IMR-90 (cell line): Measurements from ENCODE around the gene TK2. TPM values are rescaled to one million over a fixed set of nuclear protein-coding genes. Genes with fewer than 3 reads are reported as not detected.
"Not testable (repeated sequence)": the region's sequence is repeated elsewhere in the genome, so short reads cannot be mapped to it uniquely, and the experiment has no call there.

ENCODE experiments used
- ATAC-seq: fragments of 200-7000 bp; cut with Tn5 transposase; 2 replicates; pipeline ENCODE4 v1.9.1; 2020; ENCODE audit warnings: low read depth, mild to moderate bottlenecking, moderate library complexity
- BruUV-seq: library from RNA; stranded (reverse); fragments of 400-500 nt; replicated peaks from 2 replicates; lab custom pipeline; 2021; lab: Mats Ljungman, UMichigan
- CTCF ChIA-PET: fragments of 300-600 bp; formaldehyde crosslinking; extraction: SDS; loops from one replicate; lab custom pipeline; 2021; ENCODE audit warnings: antibody characterized with exemption; lab: Yijun Ruan, JAX
- POLR2A ChIA-PET: fragments of 300-600 bp; sonication (Branson Sonifier 250); formaldehyde crosslinking; loops from one replicate; lab custom pipeline; 2022; ENCODE audit warnings: antibody characterized with exemption; ENCODE audit not compliant: unreplicated experiment; lab: Charles Lee
- DNase-seq: peaks from one replicate; pipeline ENCODE4 v3.0.0; 2013
- H2AFZ ChIP-seq: replicated peaks from 2 replicates; pipeline ENCODE3; 2013; ENCODE audit warnings: low read length, mild to moderate bottlenecking; ENCODE audit not compliant: poor library complexity
- H2AK5ac ChIP-seq: 2 replicates; pipeline ENCODE4 v1.6.1; 2013; ENCODE audit warnings: low read depth, low read length, inconsistent platforms
- H2AK9ac ChIP-seq: replicated peaks from 2 replicates; pipeline ENCODE3; 2013; ENCODE audit warnings: mild to moderate bottlenecking, low read depth, low read length, moderate library complexity; ENCODE audit not compliant: poor library complexity
- H2BK120ac ChIP-seq: 2 replicates; pipeline ENCODE4 v1.6.1; 2013; ENCODE audit warnings: low read depth, low read length, inconsistent platforms
- H2BK15ac ChIP-seq: 3 replicates; pipeline ENCODE4 v1.6.1; 2013; ENCODE audit warnings: low read depth, low read length, inconsistent platforms
- H2BK20ac ChIP-seq: 2 replicates; pipeline ENCODE4 v1.6.1; 2013; ENCODE audit warnings: low read depth, mild to moderate bottlenecking, inconsistent platforms, low read length, moderate library complexity
- H2BK5ac ChIP-seq: 2 replicates; pipeline ENCODE4 v1.6.1; 2013; ENCODE audit warnings: mild to moderate bottlenecking, low read depth, low read length, inconsistent platforms; ENCODE audit not compliant: poor library complexity, severe bottlenecking
- H3K14ac ChIP-seq: replicated peaks from 2 replicates; pipeline ENCODE4 v1.6.1; 2013; ENCODE audit warnings: low read depth, low read length, inconsistent platforms
- H3K18ac ChIP-seq: 2 replicates; pipeline ENCODE4 v1.6.1; 2013; ENCODE audit warnings: low read depth, low read length, control low read depth
- H3K23ac ChIP-seq: 2 replicates; pipeline ENCODE4 v1.6.1; 2013; ENCODE audit warnings: low read depth, low read length, inconsistent platforms
- H3K27ac ChIP-seq: 2 replicates; pipeline ENCODE4 v1.5.1; 2013; ENCODE audit warnings: mild to moderate bottlenecking, control low read depth, low read length; ENCODE audit not compliant: insufficient read depth
- H3K27me3 ChIP-seq: 2 replicates; pipeline ENCODE4 v1.6.1; 2013; ENCODE audit warnings: low read length; ENCODE audit not compliant: control insufficient read depth, insufficient read depth
- H3K36me3 ChIP-seq: 2 replicates; pipeline ENCODE4 v1.6.1; 2013; ENCODE audit warnings: low read length, mixed read lengths; ENCODE audit not compliant: control insufficient read depth, insufficient read depth
- H3K4ac ChIP-seq: 2 replicates; pipeline ENCODE4 v1.6.1; 2013; ENCODE audit warnings: low read depth, low read length, inconsistent platforms
- H3K4me1 ChIP-seq: 2 replicates; pipeline ENCODE4 v1.6.1; 2013; ENCODE audit warnings: low read length, mixed read lengths; ENCODE audit not compliant: control insufficient read depth, insufficient read depth
- H3K4me2 ChIP-seq: 2 replicates; pipeline ENCODE4 v1.6.1; 2013; ENCODE audit warnings: low read depth, mild to moderate bottlenecking, control low read depth, low read length, moderate library complexity
- H3K4me3 ChIP-seq: 2 replicates; pipeline ENCODE4 v1.5.1; 2013; ENCODE audit warnings: low read depth, mild to moderate bottlenecking, control low read depth, low read length, moderate library complexity; ENCODE audit not compliant: insufficient read depth
- H3K56ac ChIP-seq: 2 replicates; pipeline ENCODE4 v1.6.1; 2013; ENCODE audit warnings: low read length, inconsistent platforms; ENCODE audit not compliant: insufficient read depth; ENCODE audit errors: extremely low read depth
- H3K79me1 ChIP-seq, 2 experiments: 2 replicates each; pipeline ENCODE4 v1.6.1; 2013; ENCODE audit warnings: low read length in 2 of 2, inconsistent platforms in 1 of 2, low read depth in 1 of 2
- H3K9ac ChIP-seq: 2 replicates; pipeline ENCODE4 v1.6.1; 2013; ENCODE audit warnings: low read depth, low read length, control low read depth
- H3K9me1 ChIP-seq: 2 replicates; pipeline ENCODE4 v1.6.1; 2013; ENCODE audit warnings: low read length, inconsistent platforms; ENCODE audit not compliant: insufficient read depth
- H3K9me3 ChIP-seq: 2 replicates; pipeline ENCODE4 v1.6.1; 2013; ENCODE audit warnings: low read length; ENCODE audit not compliant: control insufficient read depth, insufficient read depth
- H4K20me1 ChIP-seq: 2 replicates; pipeline ENCODE4 v1.6.1; 2013; ENCODE audit warnings: low read length, inconsistent platforms; ENCODE audit not compliant: insufficient read depth
- H4K5ac ChIP-seq: 2 replicates; pipeline ENCODE4 v1.6.1; 2013; ENCODE audit warnings: mild to moderate bottlenecking, low read depth, low read length, control low read depth
- H4K8ac ChIP-seq, 2 experiments: 2 replicates each; pipeline ENCODE4 v1.6.1; 2013; ENCODE audit warnings: low read depth in 2 of 2, low read length in 2 of 2, control low read depth in 1 of 2, inconsistent platforms in 1 of 2
- H4K91ac ChIP-seq: 2 replicates; pipeline ENCODE4 v1.6.1; 2013; ENCODE audit warnings: low read depth, low read length, inconsistent platforms; ENCODE audit not compliant: insufficient read depth
- WGBS, 2 experiments: methylation state at CpG; one replicate each; pipeline versions ENCODE4 v1.1.5 to v1.1.7; 2013; ENCODE audit warnings: missing lambda C conversion rate in 2 of 2; ENCODE audit not compliant: insufficient read length in 1 of 2; ENCODE audit errors: extremely low coverage in 2 of 2; 5-methylcytosine and 5-hydroxymethylcytosine counted together
- dilution Hi-C: fragments of 300-500 bp; cut with HindIII; formaldehyde crosslinking; loops from one replicate; pipeline ENCODE4 v1.14.3; 2018; ENCODE audit warnings: low sequenced_read_pairs; ENCODE audit not compliant: unreplicated experiment
- in situ Hi-C: fragments of 300-500 bp; cut with MboI; formaldehyde crosslinking; loops from 3 replicates; pipeline ENCODE4 v1.14.3; 2019; ENCODE audit warnings: low sequenced_read_pairs, inconsistent platforms, mixed read lengths
- intact Hi-C: fragments of 100-400 bp; cut with micrococcal nuclease; formaldehyde crosslinking; loops from 2 replicates; pipeline ENCODE4 v1.10.0; 2022
- polyA plus RNA-seq, 3 experiments: library from polyadenylated mRNA; depleted of rRNA; stranded (reverse); fragments of >200 nt; gene quantifications; 2 replicates each; pipeline ENCODE4 v1.2.3, GENCODE V29; 2012; ENCODE audit warnings: low replicate concordance in 1 of 3
- total RNA-seq: library from RNA; depleted of rRNA; stranded (reverse); fragments of >200 nt; gene quantifications from 2 replicates; pipeline ENCODE4 v1.2.3, GENCODE V29; 2012

Gene TK2
- total and polyA plus RNA-seq, 2 of the 4 experiments (the other 2 are of a cell fraction) = 14.7 to 16.5 TPM

- H3K4me3 ChIP-seq, H3K36me3 ChIP-seq, H3K4me2 ChIP-seq, CTCF ChIA-PET, H3K9ac ChIP-seq, BruUV-seq, in situ Hi-C loops, H2AK5ac ChIP-seq, H3K79me1 ChIP-seq, H3K27me3 ChIP-seq, H4K20me1 ChIP-seq, H3K23ac ChIP-seq, intact Hi-C loops, H3K27ac ChIP-seq, DNase-seq, H2BK20ac ChIP-seq, H2AK9ac ChIP-seq, H2BK5ac ChIP-seq, H2AFZ ChIP-seq, H4K5ac ChIP-seq, ATAC-seq, H3K18ac ChIP-seq, H3K4me1 ChIP-seq, H2BK15ac ChIP-seq, H3K9me3 ChIP-seq, POLR2A ChIA-PET, H4K8ac ChIP-seq, H3K14ac ChIP-seq, H3K56ac ChIP-seq, H2BK120ac ChIP-seq, H3K9me1 ChIP-seq, H4K91ac ChIP-seq, H3K4ac ChIP-seq, dilution Hi-C loops: not testable (repeated sequence)
- WGBS, 2 experiments = no CpG with 5 or more reads among the region's 2 CpGs
Observed at GRCh38 chr16:66497921-66498320, 52.0 kb downstream of the TK2 start.

- H2AK5ac ChIP-seq, H2BK20ac ChIP-seq, H3K9me1 ChIP-seq, H4K20me1 ChIP-seq, in situ Hi-C loops, H2BK120ac ChIP-seq, H3K36me3 ChIP-seq, H2AK9ac ChIP-seq, H4K8ac ChIP-seq, H3K79me1 ChIP-seq, H2BK5ac ChIP-seq, H3K23ac ChIP-seq, dilution Hi-C loops, H3K27me3 ChIP-seq, H4K5ac ChIP-seq, POLR2A ChIA-PET, H3K27ac ChIP-seq, H3K18ac ChIP-seq, H3K4me2 ChIP-seq, H2BK15ac ChIP-seq, ATAC-seq, H4K91ac ChIP-seq, H3K9ac ChIP-seq, H3K4ac ChIP-seq, intact Hi-C loops, H3K4me1 ChIP-seq, H3K14ac ChIP-seq, H3K4me3 ChIP-seq, BruUV-seq, H3K9me3 ChIP-seq, CTCF ChIA-PET, H2AFZ ChIP-seq, DNase-seq, H3K56ac ChIP-seq: not testable (repeated sequence)
- no CpG with 5 or more reads among the region's 10 CpGs for WGBS, 2 experiments
Observed at GRCh38 chr16:66496226-66496625, 53.7 kb downstream of the TK2 start.
